DMS153 treated with DMSO at 0.1 percent for 48 hours (cell line): Measurements from ENCODE around the gene SKA1.
"Not testable (repeated sequence)": the region's sequence is repeated elsewhere in the genome, so short reads cannot be mapped to it uniquely, and the experiment has no call there.

ENCODE experiments used
- DNase-seq: peaks from one replicate; lab custom pipeline; 2025; ENCODE audit not compliant: unreplicated experiment; lab: John Stamatoyannopoulos, UW

The SKA1 gene

GRCh38 chr18:50395093-50395492, 20.2 kb downstream of the SKA1 start:
- DNase-seq = no peak

- no peak for DNase-seq
Observed at GRCh38 chr18:50396005-50396660, 21.3 kb downstream of the SKA1 start.

- DNase-seq = no peak
Observed at GRCh38 chr18:50397023-50397422, 22.2 kb downstream of the SKA1 start.

GRCh38 chr18:50398099-50398498, 23.3 kb downstream of the SKA1 start:
- DNase-seq = no peak

GRCh38 chr18:50398947-50399346, 24.1 kb downstream of the SKA1 start:
- DNase-seq = no peak

GRCh38 chr18:50399582-50399981, 24.7 kb downstream of the SKA1 start:
- no peak for DNase-seq

GRCh38 chr18:50400438-50400837, 25.6 kb downstream of the SKA1 start:
- DNase-seq = not testable (repeated sequence)

- no peak for DNase-seq
Observed at GRCh38 chr18:50401295-50401694, 26.4 kb downstream of the SKA1 start.

- DNase-seq = peak; percentile 72
Observed at GRCh38 chr18:50401888-50402287, 27.0 kb downstream of the SKA1 start.

GRCh38 chr18:50404752-50405581, 30.1 kb downstream of the SKA1 start:
- DNase-seq = peak; percentile 38

- peak; percentile 67 for DNase-seq
Observed at GRCh38 chr18:50405582-50406271, 30.9 kb downstream of the SKA1 start.

GRCh38 chr18:50409236-50409635, 34.4 kb downstream of the SKA1 start:
- no peak for DNase-seq

GRCh38 chr18:50410008-50410407, 35.2 kb downstream of the SKA1 start:
- no peak for DNase-seq

GRCh38 chr18:50410894-50411293, 36.0 kb downstream of the SKA1 start:
- no peak for DNase-seq

- DNase-seq = not testable (repeated sequence)
Observed at GRCh38 chr18:50416832-50417231, 42.0 kb downstream of the SKA1 start.

GRCh38 chr18:50417705-50418104, 42.9 kb downstream of the SKA1 start:
- not testable (repeated sequence) for DNase-seq

- no peak for DNase-seq
Observed at GRCh38 chr18:50418650-50419049, 43.8 kb downstream of the SKA1 start.

GRCh38 chr18:50422286-50422898, 47.5 kb downstream of the SKA1 start:
- DNase-seq = no peak

- DNase-seq = no peak
Observed at GRCh38 chr18:50424877-50425690, 50.2 kb downstream of the SKA1 start.

- DNase-seq = no peak
Observed at GRCh38 chr18:50427896-50428295, 53.0 kb downstream of the SKA1 start.
